DLD1 (cell line): Measurements from ENCODE around the gene ELMOD3.

ENCODE experiments used
- in situ Hi-C: cut with HindIII; loops from 2 replicates; pipeline ENCODE4 v1.10.0; 2017; ENCODE audit warnings: low sequenced_read_pairs

ELMOD3 gene

GRCh38 chr2:85400541-85401463 lies 46.2 kb downstream of the ELMOD3 start:
- in situ Hi-C loops, result loop anchor here (25.0 kb wide), 1 partner anchor 136 kb away; the partner anchor contains the start of gene MAT2A

DNA sequence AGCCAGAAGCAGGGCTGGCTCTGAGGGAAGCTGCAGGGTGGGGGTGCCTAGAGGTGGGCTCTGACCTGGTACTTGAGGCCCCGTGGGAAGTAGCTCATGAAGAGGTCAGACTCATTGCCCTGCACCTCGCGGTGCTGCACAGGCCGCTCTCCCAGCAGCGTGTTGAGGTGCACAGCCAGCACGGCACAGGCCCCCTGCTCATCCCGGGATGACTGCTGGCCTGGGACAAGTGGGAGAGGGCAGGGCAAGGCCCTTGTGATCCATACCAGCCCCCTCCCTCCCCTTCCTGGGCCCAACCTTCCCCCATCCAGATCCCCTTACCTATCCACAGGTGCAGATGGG lies 46.9 kb downstream of the ELMOD3 start:
- in situ Hi-C loops, result loop anchor here (25.0 kb wide), 1 partner anchor 136 kb away; the partner anchor contains the start of gene MAT2A

- in situ Hi-C loops, result loop anchor here (25.0 kb wide), 1 partner anchor 135 kb away; the partner anchor contains the start of gene MAT2A
Measured at GRCh38 chr2:85401844-85402243, 47.3 kb downstream of the ELMOD3 start.

- in situ Hi-C loops, result loop anchor here (25.0 kb wide), 1 partner anchor 132 kb away; the partner anchor contains the start of gene MAT2A
Measured at GRCh38 chr2:85405201-85406059, 50.9 kb downstream of the ELMOD3 start.

DNA sequence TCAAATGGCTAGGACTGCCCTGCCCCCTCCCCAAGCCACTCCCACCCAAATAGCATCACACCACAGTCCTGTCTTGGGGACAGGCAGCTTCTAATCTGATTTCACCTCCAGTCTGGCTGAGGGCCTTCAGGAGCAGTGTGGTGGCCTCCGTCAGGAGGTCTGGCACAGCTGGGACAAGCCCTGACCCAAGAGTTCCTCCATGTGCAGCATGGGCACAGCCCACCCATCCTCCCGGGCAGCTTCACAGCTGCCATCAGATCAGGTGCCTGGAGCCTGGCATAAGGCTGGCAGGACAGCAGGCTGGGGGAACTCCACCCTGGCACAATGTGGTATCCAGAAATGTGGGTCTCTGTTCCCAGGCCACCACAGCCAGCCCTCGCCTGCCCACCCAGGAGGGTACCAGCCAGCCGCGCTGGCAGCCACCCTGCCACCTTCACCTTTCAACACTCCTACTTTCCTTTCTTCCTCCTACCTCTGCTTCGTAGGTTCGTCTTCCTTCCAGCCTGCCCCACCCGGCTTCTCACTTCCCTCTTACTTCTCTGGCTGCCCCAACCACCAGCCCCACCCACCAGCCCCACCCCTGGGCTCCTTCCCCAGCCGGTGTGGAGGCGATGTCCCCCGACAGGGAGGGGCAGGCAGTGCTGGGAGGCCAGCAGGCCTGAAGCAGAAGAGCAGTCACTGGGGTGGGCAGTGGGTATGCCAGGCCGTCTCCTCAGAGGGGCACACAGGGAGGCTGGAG lies 55.4 kb downstream of the ELMOD3 start, which contains the start of gene CAPG:
Gene CAPG, minus strand, starts transcription at position 522 of the 739 bp plus-strand sequence. CDS start 8,221 bp downstream, outside the sequence.
- in situ Hi-C loops, result loop anchor here (5.0 to 25.0 kb wide), 2 partner anchors 62 to 127 kb away; partner anchors contain the start of gene MAT2A

DNA sequence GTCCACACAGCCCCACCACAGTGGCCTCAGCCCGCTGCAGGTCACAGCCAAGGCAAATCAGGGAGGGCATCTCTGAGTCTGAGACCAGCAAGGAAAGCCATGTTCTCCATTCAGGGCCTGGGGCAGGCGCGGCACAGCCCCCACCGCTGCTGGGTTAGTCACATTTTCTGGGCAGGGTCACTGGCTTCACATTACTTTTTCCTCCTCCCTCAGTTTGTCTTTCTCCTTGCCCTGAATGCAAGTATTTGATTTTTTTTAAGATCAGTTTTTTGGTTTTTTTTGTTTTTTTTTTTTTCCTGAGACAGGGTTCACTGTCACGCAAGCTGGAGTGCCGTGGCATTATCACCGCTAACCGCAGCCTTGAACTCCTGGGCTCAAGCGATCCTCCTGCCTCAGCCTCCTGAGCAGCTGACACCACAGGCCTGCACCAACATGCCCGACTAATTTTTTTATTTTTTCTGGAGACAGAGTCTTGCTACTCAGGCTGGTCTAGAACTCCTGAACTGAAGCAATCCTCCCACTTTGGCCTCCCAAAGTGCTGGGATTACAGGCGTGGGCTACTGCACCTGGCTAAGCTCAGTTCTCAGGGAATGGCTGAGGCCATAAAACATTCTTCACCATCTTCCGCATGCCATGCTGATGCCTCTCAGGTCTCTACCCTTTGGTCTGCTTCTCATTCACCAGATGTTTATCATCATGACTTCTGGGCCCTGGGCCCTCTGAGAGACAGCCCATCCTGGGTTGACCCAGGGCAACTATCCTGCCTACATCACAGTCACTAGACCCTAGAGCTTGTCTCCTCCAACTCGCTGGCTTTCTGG lies 56.2 kb downstream of the ELMOD3 start:
- in situ Hi-C loops, result loop anchor here (5.0 to 25.0 kb wide), 2 partner anchors 62 to 127 kb away; partner anchors contain the start of gene MAT2A

DNA sequence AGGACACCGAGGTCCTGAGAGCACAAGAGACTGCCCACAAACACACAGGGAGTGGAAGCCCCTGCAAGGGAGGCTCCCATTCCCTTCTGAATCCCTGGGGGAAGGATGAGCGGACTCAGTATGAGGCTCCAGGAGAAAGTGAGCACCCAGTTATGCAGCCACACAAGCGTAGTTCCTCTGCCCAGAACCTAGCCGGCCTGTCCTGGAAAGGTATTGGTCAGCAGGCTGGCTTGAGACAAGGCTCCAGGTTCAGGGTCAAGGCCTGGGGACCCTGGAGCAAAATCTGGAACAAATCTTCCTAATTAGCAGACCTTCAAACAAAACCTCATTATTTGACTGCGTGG lies 56.8 kb downstream of the ELMOD3 start:
- in situ Hi-C loops, result loop anchor here (5.0 to 25.0 kb wide), 2 partner anchors 61 to 126 kb away; partner anchors contain the start of gene MAT2A

GRCh38 chr2:85413592-85414420 lies 59.2 kb downstream of the ELMOD3 start:
- in situ Hi-C loops, result loop anchor here (5.0 to 25.0 kb wide), 2 partner anchors 58 to 123 kb away; partner anchors contain the start of gene MAT2A

GRCh38 chr2:85414421-85414759 lies 59.8 kb downstream of the ELMOD3 start:
- in situ Hi-C loops, result loop anchor here (5.0 to 25.0 kb wide), 2 partner anchors 58 to 123 kb away; partner anchors contain the start of gene MAT2A

DNA sequence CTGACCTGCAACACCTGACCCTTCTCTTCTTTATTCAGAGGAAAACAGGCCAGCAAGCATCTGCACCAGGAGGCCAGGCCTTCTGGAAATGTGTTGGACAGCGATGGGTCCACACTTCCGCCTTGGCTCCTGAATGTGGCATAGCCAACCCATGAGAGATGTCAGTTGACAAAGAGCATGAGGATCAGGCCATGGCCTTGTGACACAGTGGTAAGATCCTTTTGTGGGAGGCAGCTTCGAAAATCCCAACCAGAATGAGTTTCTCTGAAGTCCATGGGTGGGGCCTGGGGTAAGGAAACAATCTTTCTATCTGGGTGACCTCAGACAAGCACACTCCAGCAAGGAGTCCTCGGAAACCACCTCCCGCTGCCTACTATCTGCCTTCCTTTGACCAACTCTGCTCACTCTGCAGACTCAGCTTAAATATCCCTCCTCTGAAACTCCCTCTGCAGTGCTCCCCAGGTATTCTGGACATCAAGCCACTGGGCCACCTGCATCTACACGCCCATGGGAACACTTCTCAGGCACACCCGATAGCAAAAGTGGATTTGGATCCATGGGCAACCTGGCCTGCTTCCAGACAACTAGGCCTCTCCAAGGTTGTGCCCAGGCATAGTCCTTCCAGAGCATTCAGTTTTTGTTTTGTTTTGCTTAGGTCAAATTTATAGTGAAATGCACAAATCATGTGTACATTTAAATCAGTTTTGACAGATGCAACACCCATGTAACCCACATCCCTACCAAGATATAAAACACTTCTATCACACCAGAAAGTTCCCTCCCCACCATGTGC lies 60.4 kb downstream of the ELMOD3 start:
- in situ Hi-C loops, result loop anchor here (5.0 to 25.0 kb wide), 2 partner anchors 57 to 122 kb away; partner anchors contain the start of gene MAT2A

GRCh38 chr2:85415980-85416650 lies 61.5 kb downstream of the ELMOD3 start:
- in situ Hi-C loops, result loop anchor here (25.0 kb wide), 1 partner anchor 121 kb away; the partner anchor contains the start of gene MAT2A

DNA sequence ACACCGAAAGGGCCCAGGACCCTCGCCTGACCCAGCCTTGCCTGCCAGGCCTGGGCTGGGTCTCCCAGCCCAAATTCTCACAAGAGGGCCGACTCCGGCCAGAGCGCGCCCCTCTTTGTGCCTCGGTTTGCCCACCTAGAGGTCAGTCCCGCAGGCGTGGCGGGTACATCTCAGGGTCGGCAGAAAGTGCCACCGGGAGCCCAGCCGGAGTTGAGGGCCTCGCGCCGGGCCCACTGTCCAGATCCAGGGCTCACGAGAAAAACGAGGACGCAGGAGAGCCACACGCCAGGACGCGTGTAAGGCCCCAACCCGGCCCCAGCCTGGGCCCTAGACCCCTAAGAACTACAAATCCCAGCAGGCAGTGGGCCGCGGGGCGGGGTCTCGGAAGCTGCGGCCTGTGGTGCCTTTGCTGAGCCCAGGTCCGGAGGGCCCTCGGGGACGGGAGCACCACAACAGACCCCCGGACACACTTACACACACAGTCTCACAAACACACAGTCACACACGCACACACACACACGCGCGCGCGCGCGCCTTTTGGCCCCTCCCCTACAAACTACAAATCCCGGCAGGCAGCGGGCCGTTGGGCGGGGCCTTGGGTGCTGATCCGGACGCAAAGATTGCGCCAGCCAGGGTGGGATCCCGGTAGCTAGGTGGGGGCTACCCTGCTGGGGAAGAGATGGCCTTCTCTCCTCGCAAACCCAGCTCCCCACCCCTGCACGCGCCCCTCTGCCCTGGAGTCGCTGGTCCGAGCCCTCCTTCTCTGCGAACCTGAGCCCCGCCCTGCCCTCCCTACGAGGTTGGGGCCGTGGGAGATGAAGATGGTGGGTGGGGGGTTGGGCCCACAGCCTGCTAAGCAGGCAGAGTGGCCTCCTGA lies 63.8 kb downstream of the ELMOD3 start, which contains the start of gene SH2D6:
Gene SH2D6, plus strand, starts transcription at position 583 of the 877 bp plus-strand sequence. CDS start 10,752 bp downstream, outside the sequence.
- in situ Hi-C loops, result loop anchor here (25.0 kb wide), 1 partner anchor 119 kb away; the partner anchor contains the start of gene MAT2A

DNA sequence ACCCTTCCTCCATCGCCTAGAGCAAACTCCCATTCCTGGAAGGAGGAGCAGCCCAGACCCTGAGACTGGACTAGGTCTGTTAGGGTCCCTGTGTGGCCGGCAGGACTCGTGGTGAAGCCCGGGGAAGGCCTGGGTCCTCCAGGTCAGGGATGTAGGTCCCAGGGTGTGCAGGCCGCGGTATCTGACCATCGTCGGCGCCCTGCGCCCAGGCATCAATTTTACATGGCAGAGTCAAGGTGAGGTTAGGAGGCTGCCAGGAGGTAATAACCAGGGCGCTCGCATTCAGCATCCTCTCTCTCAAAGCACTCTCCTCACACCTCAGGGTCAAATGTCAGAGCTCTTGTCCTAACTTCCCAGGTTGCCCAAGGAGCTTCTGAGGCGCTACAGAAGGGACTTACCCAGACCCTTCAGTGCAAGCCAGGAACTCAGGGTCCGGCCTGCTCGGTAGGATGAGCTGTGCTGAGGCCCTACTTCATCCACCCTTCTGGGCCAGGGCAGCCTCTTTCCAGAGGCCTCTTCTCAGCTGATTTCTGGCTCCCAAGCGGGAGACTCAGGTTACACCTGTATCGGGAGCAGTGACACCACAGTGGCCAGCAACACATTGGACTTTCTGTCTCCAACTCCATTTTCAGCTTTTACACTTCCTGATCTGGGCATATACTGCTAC lies 64.6 kb downstream of the ELMOD3 start:
- in situ Hi-C loops, result loop anchor here (25.0 kb wide), 1 partner anchor 118 kb away; the partner anchor contains the start of gene MAT2A

DNA sequence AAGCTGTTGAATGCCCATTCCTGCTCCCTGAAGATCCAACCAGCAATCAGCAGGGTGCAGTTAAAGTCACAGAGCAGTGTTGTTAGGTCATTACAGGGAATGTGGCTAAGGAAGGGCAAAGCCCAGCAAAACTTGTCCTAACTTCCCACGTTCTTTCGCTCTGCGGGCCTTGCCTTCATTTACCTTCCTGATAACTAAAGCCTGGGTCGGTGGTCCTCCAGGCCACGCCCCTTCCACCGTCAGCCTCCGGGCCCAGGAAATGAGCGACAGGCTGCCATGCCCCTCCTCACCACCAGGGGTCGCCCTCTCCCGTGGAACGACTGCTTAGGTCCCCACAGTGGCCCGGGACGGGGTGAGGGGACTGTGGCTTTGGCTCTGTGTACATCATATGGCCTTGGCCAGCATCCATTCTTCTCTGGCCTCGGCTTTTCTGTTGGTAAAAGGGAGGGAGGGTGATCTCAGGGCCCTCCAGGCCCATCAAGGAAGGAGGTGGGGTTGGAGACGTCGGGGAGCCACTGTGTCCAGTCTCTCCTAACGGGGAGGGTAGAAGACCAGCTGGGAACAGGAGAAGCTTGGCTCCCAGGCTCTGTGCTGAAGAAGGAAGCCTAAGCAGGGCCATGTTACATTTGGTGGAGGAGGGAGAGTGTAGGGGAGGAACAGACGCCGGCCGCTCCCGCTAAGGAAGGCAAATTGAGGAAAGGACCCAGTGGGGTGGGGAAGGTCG lies 66.1 kb downstream of the ELMOD3 start:
- in situ Hi-C loops, result loop anchor here (25.0 kb wide), 1 partner anchor 117 kb away; the partner anchor contains the start of gene MAT2A
